NCI-H1694 (cell line): ENCODE results near the gene NBPF8.
"Not testable (repeated sequence)": the region's sequence is repeated elsewhere in the genome, so short reads cannot be mapped to it uniquely, and the experiment has no call there.

Experiments
- DNase-seq: peaks from one replicate; lab custom pipeline; 2025; lab: John Stamatoyannopoulos, UW

The NBPF8 gene

DNA sequence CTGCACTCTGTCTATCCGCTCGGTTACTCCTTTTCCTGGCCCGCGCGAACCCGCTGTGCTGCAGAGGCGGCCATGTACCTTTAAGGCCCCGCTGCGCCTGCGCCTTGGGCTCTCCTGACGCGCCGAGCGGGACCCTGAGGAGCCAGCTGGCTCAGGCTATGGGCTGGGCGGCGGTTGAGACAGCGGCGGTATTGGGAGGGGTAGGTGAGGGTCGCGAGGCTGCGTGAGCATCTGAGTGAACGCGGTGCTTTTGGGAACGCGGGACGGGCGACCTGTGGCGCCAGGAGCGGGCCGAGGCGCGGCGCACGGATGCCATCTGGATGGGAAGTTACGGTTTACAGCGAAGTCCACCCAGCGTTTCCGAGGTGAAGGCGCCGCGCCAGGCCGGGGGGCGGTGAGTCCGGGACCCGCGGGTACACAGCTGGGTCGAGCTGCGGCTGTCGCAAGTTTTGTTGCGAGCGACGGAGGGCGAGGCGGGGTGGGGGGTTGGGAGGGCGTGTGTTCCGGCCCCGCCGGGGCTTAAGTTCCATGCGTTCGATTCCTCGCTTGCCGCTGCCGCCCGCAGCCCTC, at the start of gene NBPF8:
TSS of gene NBPF8 (plus strand) at position 125 of the 570 bp plus-strand sequence. CDS start 21,488 bp downstream, outside the sequence.
- DNase-seq, result not testable (repeated sequence)

GRCh38 chr1:120367709-120368108, 47.1 kb upstream of the NBPF8 start:
- not testable (repeated sequence) for DNase-seq

GRCh38 chr1:120386651-120387050, 28.2 kb upstream of the NBPF8 start:
- DNase-seq, result not testable (repeated sequence)

DNA sequence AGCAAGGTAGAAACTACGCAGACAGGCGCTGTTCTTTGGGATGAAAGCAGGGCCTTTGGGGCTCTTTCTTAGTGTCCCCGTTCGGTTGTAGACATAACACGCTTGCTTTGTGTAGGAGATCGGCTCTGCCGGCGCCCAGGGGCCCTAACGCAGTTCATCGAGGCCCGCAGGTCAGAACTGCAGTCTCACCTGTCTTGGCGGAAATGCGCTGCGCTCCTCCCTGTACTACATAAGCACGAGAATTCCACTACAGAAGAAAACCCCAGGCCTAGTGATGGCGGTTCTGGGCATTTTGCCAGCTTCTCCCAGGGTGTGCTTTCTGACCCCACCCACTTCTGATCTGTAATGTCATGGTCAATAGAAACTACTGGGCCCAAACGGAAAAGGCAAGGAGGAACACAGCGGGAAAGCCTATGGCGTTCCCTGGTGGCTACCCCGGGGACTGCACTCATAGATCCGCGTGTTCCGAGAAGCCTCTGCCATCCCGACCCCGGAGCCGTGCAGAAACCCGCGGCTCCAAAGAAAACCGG, 26.2 kb upstream of the NBPF8 start:
- DNase-seq, result not testable (repeated sequence)

DNA sequence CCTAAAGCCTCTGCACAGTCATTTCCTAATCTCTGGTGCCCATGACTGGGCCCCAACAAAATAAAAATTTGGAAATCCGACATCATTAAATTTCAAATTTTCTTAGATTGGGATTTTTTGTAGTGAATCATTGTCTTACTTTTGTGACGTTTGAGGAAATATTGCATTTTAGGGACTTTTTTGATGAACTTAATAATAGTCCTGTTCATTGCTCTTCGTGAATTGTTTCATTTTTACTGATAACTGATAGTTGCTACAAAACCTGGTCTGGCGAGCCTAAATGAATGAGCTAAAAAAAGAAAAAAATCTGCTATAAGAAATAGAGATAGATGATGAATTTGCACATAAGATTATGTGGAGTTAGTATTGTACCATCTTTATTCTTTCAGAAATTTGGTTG, 23.5 kb upstream of the NBPF8 start:
- DNase-seq, result not testable (repeated sequence)

- DNase-seq, result not testable (repeated sequence)
These were observed 21.3 kb upstream of the NBPF8 start for GRCh38 chr1:120393316-120394232.

DNA sequence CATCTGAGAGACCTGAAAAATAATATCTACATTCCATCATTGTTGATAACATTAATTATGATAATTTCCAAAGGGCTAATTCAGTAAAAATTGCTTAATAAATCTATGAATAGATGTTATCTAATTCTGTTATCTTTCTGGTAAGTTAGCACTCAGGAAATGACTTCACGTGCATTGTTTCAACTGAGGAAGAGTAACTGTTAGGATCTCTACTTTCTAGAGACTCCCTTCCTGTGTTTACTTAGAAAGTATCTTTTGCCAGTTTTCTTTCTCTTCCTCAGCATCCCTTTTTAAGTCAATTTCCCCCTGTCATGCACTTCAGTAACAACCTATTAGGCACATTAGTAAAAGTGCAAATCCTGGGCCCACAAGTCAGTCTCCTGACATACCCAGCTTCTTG, 9.5 kb upstream of the NBPF8 start:
- DNase-seq, result not testable (repeated sequence)

DNA sequence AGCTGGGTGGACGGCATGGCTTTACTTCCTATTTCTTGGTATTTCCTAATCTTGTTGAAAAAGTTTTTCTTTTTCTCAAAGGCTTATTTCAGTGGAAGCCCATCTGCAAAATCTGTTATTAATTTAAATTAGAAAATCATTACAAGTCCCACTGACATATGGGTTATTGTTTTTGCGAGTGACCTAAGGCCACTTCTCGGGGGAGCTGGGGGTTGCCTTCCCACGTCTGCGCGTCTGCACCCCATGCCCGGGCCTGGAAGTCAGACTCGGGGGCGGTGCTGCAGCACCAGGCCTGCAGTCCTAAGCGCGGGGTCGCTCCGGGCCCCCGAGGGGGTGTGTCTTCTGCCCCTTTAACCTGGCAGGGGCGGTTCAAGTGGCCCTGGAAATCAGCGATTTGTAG, 384 bp upstream of the NBPF8 start:
- not testable (repeated sequence) for DNase-seq

GRCh38 chr1:120415492-120415961, 692 bp downstream of the NBPF8 start:
- DNase-seq, result not testable (repeated sequence)

GRCh38 chr1:120425063-120425462, 10.2 kb downstream of the NBPF8 start:
- DNase-seq, result not testable (repeated sequence)

- DNase-seq, result not testable (repeated sequence)
These were observed 16.8 kb downstream of the NBPF8 start for GRCh38 chr1:120431626-120432025.

DNA sequence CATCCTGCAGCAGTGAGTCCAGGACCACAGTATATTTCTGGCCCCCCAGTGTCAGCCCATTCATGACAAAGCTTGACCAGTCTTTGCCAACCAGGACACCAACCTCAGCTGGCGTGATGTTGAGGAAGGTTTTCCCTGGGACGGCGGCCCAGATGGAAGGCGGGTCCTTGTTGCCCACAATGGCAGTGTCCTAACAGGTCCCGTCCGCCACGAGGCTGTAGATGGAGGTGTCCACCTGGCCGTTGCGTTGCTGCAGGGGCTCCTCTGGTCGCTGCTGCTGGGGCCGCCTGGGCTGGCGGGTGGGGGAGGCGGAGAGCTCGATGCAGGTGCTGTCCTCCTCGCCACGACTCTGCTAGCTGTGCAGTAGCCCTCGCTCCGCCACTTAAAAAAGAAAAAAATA, 19.0 kb downstream of the NBPF8 start:
- DNase-seq, result not testable (repeated sequence)

DNA sequence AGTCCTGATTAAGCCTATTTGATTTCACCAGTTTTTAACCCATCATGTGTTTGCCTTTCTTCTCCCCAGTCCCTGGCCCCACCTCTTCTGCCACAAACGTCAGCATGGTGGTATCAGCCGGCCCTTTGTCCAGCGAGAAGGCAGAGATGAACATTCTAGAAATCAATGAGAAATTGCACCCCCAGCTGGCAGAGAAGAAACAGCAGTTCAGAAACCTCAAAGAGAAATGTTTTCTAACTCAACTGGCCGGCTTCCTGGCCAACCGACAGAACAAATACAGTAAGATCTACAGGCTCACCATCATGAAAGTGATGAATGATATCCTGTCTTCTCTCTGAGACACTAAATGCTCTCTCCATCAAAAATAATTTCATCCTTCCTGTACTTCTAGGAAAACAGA, 34.3 kb downstream of the NBPF8 start:
- DNase-seq, result not testable (repeated sequence)
